ENCODE results near the gene FRMD4A. TPM values are rescaled to one million over a fixed set of nuclear protein-coding genes. Genes with fewer than 3 reads are reported as not detected.

Gene FRMD4A
- total RNA-seq, 1 donor from 2014 or later, result 23.0 TPM

- DNase-seq (ENCODE audit: low read depth), result peak; percentile 45
These were observed 468.0 kb downstream of the FRMD4A start for GRCh38 chr10:13862546-13863233.

- no peak for DNase-seq (ENCODE audit: low read depth)
These were observed 469.8 kb downstream of the FRMD4A start for GRCh38 chr10:13860886-13861285.

- DNase-seq (ENCODE audit: low read depth), result no peak
These were observed 470.6 kb downstream of the FRMD4A start for GRCh38 chr10:13859979-13860654.

DNA sequence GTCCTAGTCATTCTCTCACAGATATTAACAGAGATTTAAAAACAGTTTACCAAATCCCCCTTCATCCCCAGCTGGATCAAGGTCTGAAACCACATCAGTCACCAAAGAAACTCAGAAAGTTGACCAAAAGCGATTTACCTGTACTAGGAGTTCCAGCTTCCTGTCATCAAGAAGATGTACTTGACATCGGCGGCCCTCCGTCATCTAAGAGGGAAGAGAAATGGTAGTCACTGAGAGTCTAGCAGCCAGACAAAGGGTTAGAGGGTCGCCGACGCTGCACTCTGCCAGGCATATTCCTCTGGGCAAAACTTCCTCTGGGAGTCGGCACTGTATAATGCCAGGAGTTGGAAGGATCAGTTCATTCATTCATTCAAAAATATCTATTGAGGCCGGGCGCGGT is 472.0 kb downstream of the FRMD4A start:
- no peak for DNase-seq (ENCODE audit: low read depth)

DNA sequence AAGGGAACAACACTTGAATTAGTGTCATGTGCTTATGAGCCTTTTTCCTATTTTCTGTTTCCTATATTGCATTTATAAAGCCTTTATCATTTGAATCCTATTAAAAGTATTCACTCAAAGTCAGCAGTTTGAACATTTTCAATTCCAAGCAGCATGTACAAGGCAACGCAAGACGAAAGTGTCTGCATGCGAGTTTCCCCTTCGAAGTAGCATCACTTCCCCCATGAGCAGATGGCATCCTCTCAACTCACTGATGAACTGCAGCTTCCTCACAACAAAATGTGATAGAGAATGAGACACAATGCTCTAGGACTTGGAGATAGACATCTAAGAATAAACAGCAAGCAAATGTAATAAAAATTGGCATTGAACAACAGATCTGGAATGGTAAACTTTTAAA is 473.3 kb downstream of the FRMD4A start:
- DNase-seq (ENCODE audit: low read depth), result no peak

DNA sequence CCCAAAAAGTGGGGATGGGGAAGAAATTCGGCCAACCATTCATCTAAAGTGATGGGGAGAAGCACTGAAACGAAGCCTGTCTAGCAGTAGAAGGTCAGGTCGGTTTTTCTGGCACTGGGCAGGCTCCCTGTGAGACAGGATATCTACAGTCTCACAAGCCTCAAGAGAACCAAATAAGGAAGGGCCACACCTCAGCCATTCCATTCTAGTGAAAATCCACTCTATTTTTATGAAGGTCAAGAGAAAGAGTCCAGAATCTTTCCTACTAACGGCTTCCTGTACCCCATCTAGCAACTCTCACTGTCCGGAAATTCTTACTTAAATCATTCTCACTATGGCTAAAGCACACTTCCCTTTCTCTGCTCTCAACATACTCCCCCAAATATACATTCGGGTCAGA is 476.9 kb downstream of the FRMD4A start:
- DNase-seq (ENCODE audit: low read depth), result no peak

DNA sequence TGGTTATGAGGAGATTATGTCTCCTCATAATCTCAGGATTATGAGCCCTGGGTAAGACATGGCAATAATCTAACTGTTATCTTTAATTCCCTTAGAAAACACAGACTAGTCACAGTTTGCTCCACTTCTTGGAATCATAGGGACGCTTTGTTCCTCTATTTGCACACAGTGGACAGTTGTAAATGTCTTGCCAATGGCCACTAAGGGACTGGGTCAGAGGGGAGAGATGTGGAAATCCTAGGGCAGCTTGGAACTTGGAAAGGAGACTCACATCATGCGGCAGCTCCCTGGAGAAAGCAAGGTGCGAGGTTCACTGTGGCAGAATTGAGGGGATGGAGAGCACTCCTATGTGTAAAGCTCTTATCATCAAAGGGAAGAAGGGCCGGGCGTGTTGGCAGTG is 477.9 kb downstream of the FRMD4A start:
- no peak for DNase-seq (ENCODE audit: low read depth)

DNA sequence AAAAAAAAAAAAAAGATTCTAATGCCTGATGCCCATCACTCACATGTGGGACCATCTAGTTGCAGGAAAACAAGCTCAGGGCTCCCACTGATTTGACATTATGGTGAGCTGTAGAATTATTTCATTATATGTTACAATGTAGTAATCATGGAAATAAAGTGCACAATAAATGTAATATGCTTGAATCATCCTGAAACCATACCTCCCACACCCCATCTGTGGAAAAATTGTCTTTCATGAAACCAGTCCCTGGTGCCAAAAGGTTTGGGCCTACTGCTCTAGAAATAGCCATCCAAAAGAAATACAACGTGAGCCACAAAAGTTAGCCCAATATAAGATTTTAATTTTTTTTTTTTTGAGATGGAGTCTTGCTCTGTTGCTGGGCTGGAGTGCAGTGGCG is 478.8 kb downstream of the FRMD4A start:
- DNase-seq (ENCODE audit: low read depth), result no peak

- DNase-seq (ENCODE audit: low read depth), result no peak
These were observed 481.9 kb downstream of the FRMD4A start for GRCh38 chr10:13848520-13849445.

DNA sequence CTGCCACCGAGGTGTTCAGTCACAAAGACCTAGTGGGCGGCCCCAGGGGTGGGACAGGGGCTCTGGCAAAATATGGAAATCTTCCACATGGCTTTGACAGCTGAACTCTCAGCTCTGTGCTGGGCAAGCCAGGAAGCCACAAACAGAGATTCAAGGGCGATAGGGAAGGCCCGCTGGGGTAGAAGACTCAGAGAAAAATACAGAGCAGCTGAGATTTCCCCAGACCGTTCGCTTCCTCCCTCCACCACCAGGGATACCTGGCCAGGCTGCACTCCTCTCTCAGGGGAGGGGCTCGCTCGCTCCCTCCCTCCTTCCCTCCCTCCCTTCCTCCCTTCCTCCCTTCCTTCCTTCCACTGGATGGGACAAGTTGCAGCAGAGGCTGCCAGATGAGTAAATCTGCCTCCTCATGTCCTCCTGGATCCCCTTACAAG is 483.5 kb downstream of the FRMD4A start:
- DNase-seq (ENCODE audit: low read depth), result no peak

GRCh38 chr10:13845897-13846296 is 484.8 kb downstream of the FRMD4A start:
- DNase-seq (ENCODE audit: low read depth), result no peak

DNA sequence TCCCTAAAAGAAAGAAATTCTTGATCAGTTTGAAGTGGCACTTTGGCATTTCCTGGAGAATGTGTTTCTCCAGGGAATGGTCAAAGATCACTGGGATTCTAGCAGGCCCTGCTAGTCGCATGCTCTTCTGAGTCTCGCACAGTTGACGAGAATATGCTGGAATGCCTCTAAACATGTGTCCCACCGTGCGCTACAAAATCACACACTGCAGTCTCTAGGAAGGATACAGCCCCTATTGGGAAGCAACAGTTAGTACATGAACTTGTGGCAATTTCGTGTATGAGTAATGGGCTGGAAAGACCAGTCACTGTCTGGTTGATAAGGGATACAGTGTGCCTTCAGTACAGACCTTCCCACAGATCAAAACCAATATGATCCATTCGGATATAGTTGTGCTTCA is 486.1 kb downstream of the FRMD4A start:
- no peak for DNase-seq (ENCODE audit: low read depth)

- DNase-seq (ENCODE audit: low read depth), result no peak
These were observed 488.6 kb downstream of the FRMD4A start for GRCh38 chr10:13842117-13842516.

- no peak for DNase-seq (ENCODE audit: low read depth)
These were observed 490.7 kb downstream of the FRMD4A start for GRCh38 chr10:13840036-13840435.

DNA sequence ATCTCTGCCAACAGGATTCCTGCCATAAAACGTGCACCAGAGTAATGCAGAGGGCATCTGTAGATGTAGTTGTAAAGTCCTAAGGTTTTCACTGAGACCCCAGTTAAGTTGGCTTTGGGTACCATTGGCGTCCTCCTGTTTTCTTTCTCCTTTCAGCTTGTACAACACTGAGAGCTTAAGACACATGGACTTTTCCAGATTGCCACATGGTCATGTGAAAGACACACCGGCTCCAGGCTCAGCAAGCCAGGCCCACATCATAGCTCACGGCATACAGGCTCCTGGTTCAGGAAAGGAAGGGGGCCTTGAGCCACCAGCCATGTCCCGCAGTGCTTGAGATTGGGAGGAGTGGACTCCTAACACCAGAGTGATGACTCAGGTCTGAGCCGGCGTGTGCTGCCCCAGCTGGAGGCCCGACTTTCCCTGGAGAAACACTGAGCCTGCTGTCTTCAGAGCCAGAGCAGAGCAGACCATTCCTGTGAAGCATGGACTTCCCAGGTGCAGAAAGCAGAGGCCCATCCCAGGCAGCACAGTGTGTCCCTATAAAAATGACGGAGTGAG is 491.2 kb downstream of the FRMD4A start:
- DNase-seq (ENCODE audit: low read depth), result peak; percentile 77

DNA sequence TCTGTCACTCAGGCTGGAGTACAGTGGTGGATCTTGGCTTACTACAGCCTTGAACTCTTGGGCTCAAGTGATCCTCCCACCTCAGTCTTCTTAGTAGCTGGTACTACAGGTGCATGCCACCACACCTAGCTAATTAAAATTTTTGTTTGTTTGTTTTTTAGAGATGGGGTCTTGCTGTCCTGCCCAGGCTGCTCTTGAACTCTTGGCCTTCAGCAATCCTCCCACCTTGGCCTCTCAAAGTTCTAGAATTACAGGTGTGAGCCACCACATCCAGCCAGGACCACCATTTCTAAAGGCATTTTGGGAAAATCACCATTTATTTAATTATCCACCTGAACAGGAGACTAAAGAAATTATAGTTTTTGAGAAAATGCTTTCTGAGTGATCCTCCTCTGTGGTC is 491.7 kb downstream of the FRMD4A start:
- DNase-seq (ENCODE audit: low read depth), result no peak

DNA sequence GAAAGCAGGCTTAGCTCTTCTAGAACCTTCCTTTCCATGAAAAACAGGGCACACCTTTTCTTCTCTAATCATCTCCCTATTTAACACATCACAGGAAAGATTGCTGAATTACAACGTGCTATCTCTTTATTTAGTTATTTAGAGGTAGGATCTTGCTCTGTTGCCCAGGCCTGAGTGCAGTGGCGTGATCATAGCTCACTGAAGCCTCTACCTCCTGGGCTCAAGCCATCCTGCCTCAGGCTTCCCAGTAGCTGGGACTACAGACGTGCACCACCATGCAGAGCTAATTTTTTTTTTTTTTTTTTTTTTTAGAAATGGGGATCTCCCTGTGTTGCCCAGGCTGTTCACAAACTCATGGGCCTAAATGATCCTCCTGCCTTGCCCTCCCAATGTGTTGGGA is 492.8 kb downstream of the FRMD4A start:
- DNase-seq (ENCODE audit: low read depth), result no peak

DNA sequence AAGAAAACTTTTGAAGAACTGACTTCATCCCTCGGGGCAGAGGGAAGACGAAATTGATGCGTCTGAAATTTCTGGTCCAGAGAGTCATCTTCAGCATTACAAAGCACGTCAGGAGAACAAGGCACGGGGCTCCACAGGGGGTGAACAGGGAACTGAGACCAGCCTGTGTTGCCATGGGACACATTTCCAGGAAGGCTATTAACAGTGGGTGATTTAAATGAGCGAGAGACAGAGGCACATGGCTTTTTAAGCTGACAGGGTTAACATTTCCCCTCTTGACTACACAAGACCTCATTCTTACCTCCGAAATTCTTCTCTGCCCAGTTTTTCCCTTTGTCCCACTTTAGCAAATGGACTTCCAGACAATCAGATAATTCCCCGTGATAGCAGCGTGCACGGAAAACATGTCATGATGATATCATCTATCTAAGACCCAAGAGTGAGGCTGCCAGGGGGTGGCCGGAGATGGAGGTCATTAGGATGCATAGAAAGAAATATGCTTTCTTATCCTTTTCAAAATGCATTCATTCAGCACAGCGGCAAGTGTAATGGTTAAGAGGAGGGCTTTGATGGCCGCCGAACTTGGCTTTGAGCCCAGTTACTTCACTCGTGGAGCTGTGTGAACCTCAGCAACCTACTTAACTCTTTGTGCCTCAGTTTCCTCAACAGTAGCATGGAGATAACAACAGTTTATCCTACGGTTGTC is 496.0 kb downstream of the FRMD4A start:
- DNase-seq (ENCODE audit: low read depth), result no peak

- no peak for DNase-seq (ENCODE audit: low read depth)
These were observed 499.0 kb downstream of the FRMD4A start for GRCh38 chr10:13831711-13832141.

GRCh38 chr10:13830385-13830784 is 500.3 kb downstream of the FRMD4A start:
- no peak for DNase-seq (ENCODE audit: low read depth)

- no peak for DNase-seq (ENCODE audit: low read depth)
These were observed 500.9 kb downstream of the FRMD4A start for GRCh38 chr10:13829790-13830189.
